Uterus (tissue), 4 donors: ENCODE measurements around the gene RIC8B. TPM values are rescaled to one million over a fixed set of nuclear protein-coding genes. Genes with fewer than 3 reads are reported as not detected.

Experiments
- DNase-seq, 2 donors: peaks; one replicate each; pipeline ENCODE4 v3.0.0-alpha.2; 2019 to 2020
- H3K27ac ChIP-seq, 2 donors: fragments of 200-600 bp; sonication (generic); 1 replicate in 1 of 2; 2 replicates in 1 of 2; pipeline ENCODE4 v1.5.1; 2016 to 2018
- H3K27me3 ChIP-seq, 2 donors: fragments of 200-600 bp; sonication (generic); one replicate each; pipeline ENCODE4 v1.5.1; 2018 to 2019; ENCODE audit warnings: control low read depth in 1 of 2
- H3K36me3 ChIP-seq, 2 donors: fragments of 200-600 bp; sonication (generic); one replicate each; pipeline ENCODE4 v1.5.1; 2019; ENCODE audit warnings: control low read depth in 1 of 2
- H3K4me1 ChIP-seq, 2 donors: fragments of 200-600 bp; sonication (generic); one replicate each; pipeline ENCODE4 v1.5.1; 2018 to 2019; ENCODE audit warnings: control low read depth in 1 of 2
- H3K4me3 ChIP-seq, 2 donors: fragments of 200-600 bp; sonication (generic); 1 replicate in 1 of 2; 2 replicates in 1 of 2; pipeline ENCODE4 v1.5.1; 2018 to 2019; ENCODE audit warnings: mild to moderate bottlenecking in 1 of 2
- H3K9me3 ChIP-seq, 2 donors: fragments of 200-600 bp; sonication (generic); one replicate each; pipeline ENCODE4 v1.5.1; 2019; ENCODE audit warnings: control low read depth in 1 of 2
- CTCF ChIP-seq, 4 experiments: fragments of 200-600 bp in 2 of 4; fragments of 450-650 bp in 2 of 4; sonication (generic) in 2 of 4; IDR thresholded peaks; one replicate each; pipeline ENCODE4 v1.5.1; 2016 to 2019; ENCODE audit warnings: antibody characterized with exemption in 4 of 4, mild to moderate bottlenecking in 2 of 4, moderate library complexity in 1 of 4
- POLR2A ChIP-seq, 2 donors: fragments of 450-650 bp; IDR thresholded peaks; one replicate each; pipeline ENCODE4 v1.6.1; 2016; ENCODE audit warnings: antibody characterized with exemption in 2 of 2, mild to moderate bottlenecking in 1 of 2, moderate library complexity in 1 of 2
- intact Hi-C: fragments of 100-400 bp; cut with DNase I; formaldehyde crosslinking; loops from one replicate; pipeline ENCODE4 v1.15.1; 2023; ENCODE audit warnings: low total_unique reads
- total RNA-seq, 4 donors: library from RNA; depleted of rRNA in 3 of 4; stranded (reverse); fragments of >200 nt in 3 of 4; gene quantifications; one replicate each; pipeline versions ENCODE4 v1.1.0 to v1.2.4, GENCODE V29; 2014 to 2023
- donor health status: DM: yes; HTN: yes; CAD: no.

The RIC8B gene
- total RNA-seq, 4 donors from 2014 or later: 23.1 to 49.7 (median 34.0) TPM

GRCh38 chr12:106855221-106855758 is 80.8 kb downstream of the RIC8B start:
- H3K36me3 ChIP-seq: no peaks in the 10 kb centered on the region
- no peaks in the 10 kb centered on the region for H3K9me3 ChIP-seq
- no peaks in the 10 kb centered on the region for H3K4me1 ChIP-seq
- no peaks in the 10 kb centered on the region for H3K27me3 ChIP-seq
- DNase-seq: no peak
- H3K27ac ChIP-seq: no peak overlapping the region
- intact Hi-C loops: no loop called here
- TF ChIP-seq CTCF (IDR thresholded peaks at IDR 0.05): no peak
- TF ChIP-seq POLR2A (IDR thresholded peaks at IDR 0.05): no peak
- H3K4me3 ChIP-seq: no peak overlapping the region

GRCh38 chr12:106861984-106862916 is 87.8 kb downstream of the RIC8B start:
- no peaks in the 10 kb centered on the region for H3K4me1 ChIP-seq
- no peaks in the 10 kb centered on the region for H3K9me3 ChIP-seq
- H3K27ac ChIP-seq: no peak overlapping the region
- no peak overlapping the region for H3K4me3 ChIP-seq
- TF ChIP-seq POLR2A (IDR thresholded peaks at IDR 0.05) (no peak), CTCF (IDR thresholded peaks at IDR 0.05) (no peak)
- intact Hi-C loops: no loop called here
- H3K27me3 ChIP-seq: no peaks in the 10 kb centered on the region
- no peak for DNase-seq
- H3K36me3 ChIP-seq: no peaks in the 10 kb centered on the region

- no peaks in the 10 kb centered on the region for H3K36me3 ChIP-seq
- H3K27me3 ChIP-seq: no peaks in the 10 kb centered on the region
- H3K4me1 ChIP-seq: no peaks in the 10 kb centered on the region
- H3K27ac ChIP-seq: no peak overlapping the region
- no peak overlapping the region for H3K4me3 ChIP-seq
- DNase-seq: no peak
- H3K9me3 ChIP-seq: no peaks in the 10 kb centered on the region
- TF ChIP-seq CTCF (IDR thresholded peaks at IDR 0.05) (no peak), POLR2A (IDR thresholded peaks at IDR 0.05) (no peak)
- intact Hi-C loops: no loop called here
Observed at GRCh38 chr12:106863189-106863588, 88.7 kb downstream of the RIC8B start.

GRCh38 chr12:106865683-106866082 is 91.2 kb downstream of the RIC8B start:
- no peak overlapping the region for H3K27ac ChIP-seq
- H3K27me3 ChIP-seq: no peaks in the 10 kb centered on the region
- H3K36me3 ChIP-seq: no peaks in the 10 kb centered on the region
- TF ChIP-seq POLR2A (IDR thresholded peaks at IDR 0.05) (no peak), CTCF (IDR thresholded peaks at IDR 0.05) (no peak)
- H3K4me3 ChIP-seq: no peak overlapping the region
- H3K4me1 ChIP-seq: no peaks in the 10 kb centered on the region
- intact Hi-C loops: no loop called here
- no peak for DNase-seq
- no peaks in the 10 kb centered on the region for H3K9me3 ChIP-seq

GRCh38 chr12:106866426-106867080 is 92.1 kb downstream of the RIC8B start:
- no peaks in the 10 kb centered on the region for H3K36me3 ChIP-seq
- no peak overlapping the region for H3K27ac ChIP-seq
- no peaks in the 10 kb centered on the region for H3K4me1 ChIP-seq
- H3K9me3 ChIP-seq: no peaks in the 10 kb centered on the region
- no peak overlapping the region for H3K4me3 ChIP-seq
- TF ChIP-seq POLR2A (IDR thresholded peaks at IDR 0.05) (no peak), CTCF (IDR thresholded peaks at IDR 0.05) (no peak)
- no peaks in the 10 kb centered on the region for H3K27me3 ChIP-seq
- DNase-seq: no peak
- intact Hi-C loops: no loop called here
